Endothelial cell of umbilical vein (primary cell): Measurements from ENCODE around the gene LMX1A. TPM values are rescaled to one million over a fixed set of nuclear protein-coding genes. Genes with fewer than 3 reads are reported as not detected.

Source experiments
- BruUV-seq: library from RNA; stranded (reverse); fragments of 400-500 nt; replicated peaks from 2 replicates; lab custom pipeline; 2021; lab: Mats Ljungman, UMichigan
- CTCF ChIA-PET: fragments of 300-600, 350-600 bp; sonication (Branson Sonifier 250); formaldehyde crosslinking; loops from one replicate; lab custom pipeline; 2021; ENCODE audit warnings: antibody characterized with exemption, inconsistent platforms; lab: Charles Lee
- POLR2A ChIA-PET: fragments of 300-600, 350-600 bp; sonication (Branson Sonifier 250); formaldehyde crosslinking; loops from one replicate; lab custom pipeline; 2021; ENCODE audit warnings: antibody characterized with exemption, inconsistent platforms; lab: Charles Lee
- DNase-seq: peaks from one replicate; pipeline ENCODE4 v3.0.0-alpha.2; 2011; ENCODE audit warnings: low read depth, low spot score
- FAIRE-seq: peaks from 2 replicates; lab custom pipeline; 2011; peaks lifted over from hg19 to GRCh38; lab: Jason Lieb, UNC
- H2AFZ ChIP-seq: 2 replicates; pipeline ENCODE4 v1.6.0; 2012; ENCODE audit warnings: low read depth, low read length, control low read depth, inconsistent platforms
- H3K27ac ChIP-seq: 2 replicates; pipeline ENCODE4 v1.5.1; 2011; ENCODE audit warnings: low read depth, mild to moderate bottlenecking, control low read depth, low read length, moderate library complexity; ENCODE audit not compliant: insufficient read depth
- H3K27me3 ChIP-seq, 2 experiments: 2 replicates each; pipeline versions ENCODE4 v1.6.0 to v1.6.1; 2011; ENCODE audit warnings: low read length in 2 of 2, mixed read lengths in 1 of 2; ENCODE audit not compliant: control insufficient read depth in 2 of 2, insufficient read depth in 2 of 2
- H3K36me3 ChIP-seq, 2 experiments: 2 replicates in 1 of 2; 3 replicates in 1 of 2; pipeline ENCODE4 v1.5.1; 2011; ENCODE audit warnings: low read length in 2 of 2, mild to moderate bottlenecking in 1 of 2, moderate library complexity in 1 of 2; ENCODE audit not compliant: control insufficient read depth in 2 of 2, insufficient read depth in 2 of 2; ENCODE audit errors: extremely low read depth in 1 of 2
- H3K4me1 ChIP-seq: 3 replicates; pipeline ENCODE4 v1.5.1; 2011; ENCODE audit warnings: mild to moderate bottlenecking, low read length; ENCODE audit not compliant: control insufficient read depth, insufficient read depth; ENCODE audit errors: extremely low read depth
- H3K4me2 ChIP-seq: 2 replicates; pipeline ENCODE4 v1.6.1; 2011; ENCODE audit warnings: low read length, control low read depth, mixed read lengths; ENCODE audit not compliant: insufficient read depth
- H3K4me3 ChIP-seq, 3 experiments: fragments of 200-600 bp in 1 of 3; sonication (generic), shearing (Covaris generic) in 1 of 3; replicated peaks in 1 of 3; 2 replicates each; pipeline ENCODE4 v1.5.1; 2011 to 2016; ENCODE audit warnings: control low read depth in 3 of 3, low read length in 3 of 3, mild to moderate bottlenecking in 2 of 3, inconsistent platforms in 1 of 3, low read depth in 1 of 3, moderate library complexity in 1 of 3; ENCODE audit not compliant: insufficient read depth in 1 of 3
- H3K79me2 ChIP-seq: 2 replicates; pipeline ENCODE4 v1.6.0; 2012; ENCODE audit warnings: low read length, inconsistent platforms; ENCODE audit not compliant: control insufficient read depth, insufficient read depth
- H3K9ac ChIP-seq: replicated peaks from 2 replicates; pipeline ENCODE3; 2011; ENCODE audit warnings: low read length, control low read depth; ENCODE audit not compliant: insufficient read depth; ENCODE audit errors: extremely low read depth
- H3K9me1 ChIP-seq: replicated peaks from 3 replicates; pipeline ENCODE4 v1.6.0; 2011; ENCODE audit warnings: mild to moderate bottlenecking, low read length; ENCODE audit not compliant: control insufficient read depth, insufficient read depth; ENCODE audit errors: extremely low read depth
- H3K9me3 ChIP-seq: replicated peaks from 2 replicates; pipeline ENCODE4 v1.5.1; 2012; ENCODE audit warnings: low read length, inconsistent platforms; ENCODE audit not compliant: control insufficient read depth, insufficient read depth
- H4K20me1 ChIP-seq: replicated peaks from 2 replicates; pipeline ENCODE3; 2011; ENCODE audit warnings: mild to moderate bottlenecking, low read length; ENCODE audit not compliant: control insufficient read depth, insufficient read depth; ENCODE audit errors: extremely low read depth
- EZH2 ChIP-seq: IDR thresholded peaks from 2 replicates; pipeline ENCODE4 v1.6.1; 2012; ENCODE audit warnings: borderline replicate concordance, low read depth, mild to moderate bottlenecking, moderate library complexity, low read length, inconsistent platforms; ENCODE audit not compliant: severe bottlenecking
- FOS ChIP-seq: IDR thresholded peaks from 2 replicates; pipeline ENCODE4 v1.6.1; 2011; ENCODE audit warnings: mild to moderate bottlenecking, low read length, moderate library complexity, borderline replicate concordance; ENCODE audit not compliant: insufficient read depth
- GATA2 ChIP-seq: IDR thresholded peaks from 2 replicates; pipeline ENCODE4 v1.7.0; 2011; ENCODE audit warnings: low read depth, mild to moderate bottlenecking, moderate library complexity, mixed read lengths, low read length; ENCODE audit not compliant: insufficient read length, insufficient read depth
- JUN ChIP-seq: IDR thresholded peaks from 2 replicates; pipeline ENCODE4 v1.6.1; 2011; ENCODE audit warnings: borderline replicate concordance, low read depth; ENCODE audit not compliant: insufficient read length, insufficient read depth
- MYC ChIP-seq: IDR thresholded peaks from one replicate; pipeline ENCODE4 v1.6.1; 2011; ENCODE audit warnings: mild to moderate bottlenecking, low read depth, low read length
- POLR2A ChIP-seq: IDR thresholded peaks from 2 replicates; pipeline ENCODE4 v1.6.1; 2012; ENCODE audit warnings: low read depth, mild to moderate bottlenecking, control low read depth, low read length
- POLR2AphosphoS5 ChIP-seq: IDR thresholded peaks from 2 replicates; pipeline ENCODE4 v1.6.1; 2012; ENCODE audit warnings: low read depth, mild to moderate bottlenecking, control low read depth, low read length, moderate library complexity; ENCODE audit not compliant: insufficient read depth
- dilution Hi-C: fragments of 300-500 bp; cut with MboI; formaldehyde crosslinking; loops from one replicate; pipeline ENCODE4 v1.15.0; 2019; ENCODE audit warnings: low sequenced_read_pairs; ENCODE audit not compliant: extremely low pct_ligation_motif_present
- intact Hi-C: fragments of 100-400 bp; cut with micrococcal nuclease; formaldehyde crosslinking; loops from one replicate; pipeline ENCODE4 v1.10.0; 2022
- polyA plus RNA-seq, 4 experiments: library from polyadenylated mRNA; depleted of rRNA in 3 of 4; stranded (reverse) in 3 of 4; unstranded in 1 of 4; fragments of >200 nt; gene quantifications; 2 replicates each; pipeline versions ENCODE4 v1.2.1 to v1.2.3, GENCODE V29; 2011 to 2012; ENCODE audit warnings: missing spikeins in 1 of 4
- total RNA-seq: library from RNA; stranded (reverse); gene quantifications from 2 replicates; pipeline ENCODE4 v1.2.3, GENCODE V29; 2021
- TF ChIP-seq, protein P1 (sequence below): IDR thresholded peaks from 2 replicates; pipeline ENCODE4 v1.6.1; 2011; ENCODE audit not compliant: insufficient read depth, insufficient read length
- TF ChIP-seq, protein P2 (sequence below), 2 donors: IDR thresholded peaks; 1 replicate in 1 of 2; 2 replicates in 1 of 2; pipeline ENCODE4 v1.5.1; 2011; ENCODE audit warnings: low read length in 2 of 2, mild to moderate bottlenecking in 2 of 2, moderate library complexity in 2 of 2, control low read depth in 1 of 2, inconsistent platforms in 1 of 2, low read depth in 1 of 2; ENCODE audit not compliant: insufficient read depth in 1 of 2; ENCODE audit errors: extremely low read depth in 1 of 2

Gene LMX1A
- total and polyA plus RNA-seq, 2 donors (not counting 3 experiments of a cell fraction or from before 2014, with no cell fraction given): not detected

DNA sequence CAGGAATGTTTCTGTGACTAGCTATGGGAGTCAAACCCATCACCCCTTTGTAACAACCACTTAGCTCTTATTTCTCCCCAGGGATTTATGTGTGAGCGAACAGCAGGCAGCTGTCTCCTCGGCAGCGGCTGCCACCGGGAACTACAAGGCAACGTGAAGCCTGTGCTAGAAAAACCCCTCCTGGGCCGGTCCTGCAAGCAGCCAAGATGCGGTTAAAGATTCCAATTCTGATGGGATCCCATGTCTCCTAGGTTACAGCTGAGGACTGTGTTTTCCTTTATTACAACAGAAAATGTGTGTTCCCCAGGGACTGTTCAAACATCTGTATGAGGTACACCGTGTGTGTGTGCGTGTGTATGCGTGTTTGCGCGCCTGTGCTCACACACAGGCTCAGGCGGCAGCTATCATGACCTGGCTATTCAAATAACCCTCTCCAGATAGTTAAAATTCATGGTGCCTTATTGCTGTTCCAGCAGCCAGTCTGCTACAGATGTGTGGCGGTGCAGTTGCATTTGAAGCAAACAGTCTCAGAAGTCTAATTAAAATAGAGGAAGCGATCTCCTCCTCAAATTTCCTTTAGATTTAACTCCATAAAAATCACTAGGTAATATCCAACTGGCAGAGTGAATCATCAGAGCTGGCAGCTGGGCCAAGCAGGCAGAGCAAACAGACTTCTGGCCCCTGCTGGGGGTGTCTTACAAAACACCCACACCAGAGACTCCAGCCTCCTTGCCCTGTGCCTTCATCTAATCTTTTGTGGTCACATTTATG is 68.0 kb downstream of the LMX1A start:
- POLR2A ChIA-PET: no interaction called here
- no peak overlapping the region for H2AFZ ChIP-seq
- FAIRE-seq (no peak), DNase-seq (no peak)
- no peak overlapping the region for H3K9ac ChIP-seq
- intact Hi-C loops: no loop called here
- H3K27me3 ChIP-seq: no peaks in the 10 kb centered on the region
- H3K4me3 ChIP-seq: no peak overlapping the region
- no peak overlapping the region for H3K27ac ChIP-seq
- H3K4me1 ChIP-seq: no peaks in the 10 kb centered on the region
- no TSS peak for BruUV-seq
- H3K9me3 ChIP-seq: no peaks in the 10 kb centered on the region
- H3K4me2 ChIP-seq: no peak overlapping the region
- no peaks in the 10 kb centered on the region for H4K20me1 ChIP-seq
- dilution Hi-C loops: no loop called here
- H3K9me1 ChIP-seq: no peaks in the 10 kb centered on the region
- TF ChIP-seq POLR2A: no peak
- TF ChIP-seq EZH2: no peak
- TF ChIP-seq, protein P1, sequence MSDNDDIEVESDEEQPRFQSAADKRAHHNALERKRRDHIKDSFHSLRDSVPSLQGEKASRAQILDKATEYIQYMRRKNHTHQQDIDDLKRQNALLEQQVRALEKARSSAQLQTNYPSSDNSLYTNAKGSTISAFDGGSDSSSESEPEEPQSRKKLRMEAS: no peak
- no peak for TF ChIP-seq GATA2
- TF ChIP-seq FOS: no peak
- TF ChIP-seq MYC: no peak
- TF ChIP-seq, protein P2, sequence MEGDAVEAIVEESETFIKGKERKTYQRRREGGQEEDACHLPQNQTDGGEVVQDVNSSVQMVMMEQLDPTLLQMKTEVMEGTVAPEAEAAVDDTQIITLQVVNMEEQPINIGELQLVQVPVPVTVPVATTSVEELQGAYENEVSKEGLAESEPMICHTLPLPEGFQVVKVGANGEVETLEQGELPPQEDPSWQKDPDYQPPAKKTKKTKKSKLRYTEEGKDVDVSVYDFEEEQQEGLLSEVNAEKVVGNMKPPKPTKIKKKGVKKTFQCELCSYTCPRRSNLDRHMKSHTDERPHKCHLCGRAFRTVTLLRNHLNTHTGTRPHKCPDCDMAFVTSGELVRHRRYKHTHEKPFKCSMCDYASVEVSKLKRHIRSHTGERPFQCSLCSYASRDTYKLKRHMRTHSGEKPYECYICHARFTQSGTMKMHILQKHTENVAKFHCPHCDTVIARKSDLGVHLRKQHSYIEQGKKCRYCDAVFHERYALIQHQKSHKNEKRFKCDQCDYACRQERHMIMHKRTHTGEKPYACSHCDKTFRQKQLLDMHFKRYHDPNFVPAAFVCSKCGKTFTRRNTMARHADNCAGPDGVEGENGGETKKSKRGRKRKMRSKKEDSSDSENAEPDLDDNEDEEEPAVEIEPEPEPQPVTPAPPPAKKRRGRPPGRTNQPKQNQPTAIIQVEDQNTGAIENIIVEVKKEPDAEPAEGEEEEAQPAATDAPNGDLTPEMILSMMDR (IDR thresholded peaks at IDR 0.05; ENCODE audit: extremely low read depth in 1 of 2, insufficient read depth in 1 of 2, low read depth in 1 of 2, low read length in 2 of 2): no peak
- TF ChIP-seq JUN: no peak
- no peak for TF ChIP-seq POLR2AphosphoS5
- CTCF ChIA-PET: no interaction called here
- H3K79me2 ChIP-seq: no peaks in the 10 kb centered on the region
- H3K36me3 ChIP-seq: no peaks in the 10 kb centered on the region
